Upper lobe of left lung (tissue), 4 donors: ENCODE measurements around the gene ZNF581.

Experiments used
- POLR2A ChIP-seq, 4 donors: fragments of 450-650 bp; IDR thresholded peaks; one replicate each; pipeline ENCODE4 v1.5.1; 2016 to 2017; ENCODE audit warnings: antibody characterized with exemption in 4 of 4, mild to moderate bottlenecking in 2 of 4
- TF ChIP-seq, protein P1 (sequence below), 6 experiments: fragments of 450-650 bp in 4 of 6; fragments of 200-600 bp in 2 of 6; sonication (generic) in 2 of 6; IDR thresholded peaks; one replicate each; pipeline ENCODE4 v1.5.1; 2016 to 2019; ENCODE audit warnings: antibody characterized with exemption in 6 of 6

DNA sequence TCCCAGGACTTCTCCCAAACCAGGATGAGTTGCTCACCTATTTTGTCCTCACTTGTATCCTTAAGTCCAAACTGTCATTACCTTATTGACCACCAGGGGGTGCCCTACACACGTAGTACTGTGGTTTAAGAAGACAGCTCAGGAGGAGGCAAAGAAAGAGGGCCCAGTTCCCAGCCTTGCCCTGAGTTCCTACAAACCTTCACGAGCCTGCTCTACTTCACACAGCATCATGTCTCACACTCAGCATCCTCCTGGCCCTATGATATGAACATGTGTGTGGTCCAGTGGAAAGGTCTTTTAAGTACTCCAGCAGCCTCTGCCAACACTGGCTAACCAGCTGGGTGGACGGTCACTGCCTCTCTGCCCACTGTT, 11.0 kb upstream of the ZNF581 start:
- no peak for TF ChIP-seq POLR2A (IDR thresholded peaks at IDR 0.05)
- TF ChIP-seq, protein P1, sequence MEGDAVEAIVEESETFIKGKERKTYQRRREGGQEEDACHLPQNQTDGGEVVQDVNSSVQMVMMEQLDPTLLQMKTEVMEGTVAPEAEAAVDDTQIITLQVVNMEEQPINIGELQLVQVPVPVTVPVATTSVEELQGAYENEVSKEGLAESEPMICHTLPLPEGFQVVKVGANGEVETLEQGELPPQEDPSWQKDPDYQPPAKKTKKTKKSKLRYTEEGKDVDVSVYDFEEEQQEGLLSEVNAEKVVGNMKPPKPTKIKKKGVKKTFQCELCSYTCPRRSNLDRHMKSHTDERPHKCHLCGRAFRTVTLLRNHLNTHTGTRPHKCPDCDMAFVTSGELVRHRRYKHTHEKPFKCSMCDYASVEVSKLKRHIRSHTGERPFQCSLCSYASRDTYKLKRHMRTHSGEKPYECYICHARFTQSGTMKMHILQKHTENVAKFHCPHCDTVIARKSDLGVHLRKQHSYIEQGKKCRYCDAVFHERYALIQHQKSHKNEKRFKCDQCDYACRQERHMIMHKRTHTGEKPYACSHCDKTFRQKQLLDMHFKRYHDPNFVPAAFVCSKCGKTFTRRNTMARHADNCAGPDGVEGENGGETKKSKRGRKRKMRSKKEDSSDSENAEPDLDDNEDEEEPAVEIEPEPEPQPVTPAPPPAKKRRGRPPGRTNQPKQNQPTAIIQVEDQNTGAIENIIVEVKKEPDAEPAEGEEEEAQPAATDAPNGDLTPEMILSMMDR (IDR thresholded peaks at IDR 0.05) = peak; percentile 84 to 94 (median 90)
